HG02642 (cell line): ENCODE measurements around the gene HACD3.
"Not testable (repeated sequence)": the region's sequence is repeated elsewhere in the genome, so short reads cannot be mapped to it uniquely, and the experiment has no call there.

Experiments used
- ATAC-seq: cut with Tn5 transposase; IDR thresholded peaks from one replicate; pipeline ENCODE4 v1.9.1; 2021; ENCODE audit warnings: mild to moderate bottlenecking; ENCODE audit not compliant: unreplicated experiment, poor library complexity

HACD3 gene

GRCh38 chr15:65541231-65541820 lies 11.1 kb downstream of the HACD3 start:
- ATAC-seq = no peak

- ATAC-seq = no peak
These were observed 17.6 kb downstream of the HACD3 start for GRCh38 chr15:65547841-65548240.

- ATAC-seq = not testable (repeated sequence)
These were observed 19.0 kb downstream of the HACD3 start for GRCh38 chr15:65549288-65549687.

GRCh38 chr15:65550681-65551098 lies 20.4 kb downstream of the HACD3 start:
- ATAC-seq = no peak

GRCh38 chr15:65551183-65551582 lies 20.9 kb downstream of the HACD3 start:
- ATAC-seq = no peak

- ATAC-seq = not testable (repeated sequence)
These were observed 22.6 kb downstream of the HACD3 start for GRCh38 chr15:65552851-65553250.

- ATAC-seq = no peak
These were observed 23.4 kb downstream of the HACD3 start for GRCh38 chr15:65553691-65554090.

GRCh38 chr15:65556622-65557021 lies 26.4 kb downstream of the HACD3 start:
- ATAC-seq = no peak

- no peak for ATAC-seq
These were observed 28.1 kb downstream of the HACD3 start for GRCh38 chr15:65558336-65558735.

- ATAC-seq = no peak
These were observed 28.9 kb downstream of the HACD3 start for GRCh38 chr15:65558997-65559760.

- ATAC-seq = no peak
These were observed 29.7 kb downstream of the HACD3 start for GRCh38 chr15:65559941-65560340.

GRCh38 chr15:65561934-65562333 lies 31.7 kb downstream of the HACD3 start:
- ATAC-seq = no peak

GRCh38 chr15:65569728-65570127 lies 39.5 kb downstream of the HACD3 start:
- no peak for ATAC-seq

GRCh38 chr15:65571971-65572370 lies 41.7 kb downstream of the HACD3 start:
- no peak for ATAC-seq

GRCh38 chr15:65576664-65577063 lies 46.4 kb downstream of the HACD3 start:
- ATAC-seq = no peak

GRCh38 chr15:65577129-65577996 lies 47.1 kb downstream of the HACD3 start:
- no peak for ATAC-seq

- ATAC-seq = no peak
These were observed 48.9 kb downstream of the HACD3 start for GRCh38 chr15:65578904-65579728.

- no peak for ATAC-seq
These were observed 49.5 kb downstream of the HACD3 start for GRCh38 chr15:65579762-65580161.

GRCh38 chr15:65580287-65580686 lies 50.0 kb downstream of the HACD3 start:
- no peak for ATAC-seq

- no peak for ATAC-seq
These were observed 53.4 kb downstream of the HACD3 start for GRCh38 chr15:65583701-65584100.
